Endothelial cell of umbilical vein (primary cell): ENCODE results near the gene NRCAM. TPM values are rescaled to one million over a fixed set of nuclear protein-coding genes. Genes with fewer than 3 reads are reported as not detected.
A peak's percentile ranks its signal among the peaks of the same experiment; 100 is the strongest.

Source experiments
- BruUV-seq: library from RNA; stranded (reverse); fragments of 400-500 nt; replicated peaks from 2 replicates; lab custom pipeline; 2021; lab: Mats Ljungman, UMichigan
- CTCF ChIA-PET: fragments of 300-600, 350-600 bp; sonication (Branson Sonifier 250); formaldehyde crosslinking; loops from one replicate; lab custom pipeline; 2021; ENCODE audit warnings: antibody characterized with exemption, inconsistent platforms; lab: Charles Lee
- POLR2A ChIA-PET: fragments of 300-600, 350-600 bp; sonication (Branson Sonifier 250); formaldehyde crosslinking; loops from one replicate; lab custom pipeline; 2021; ENCODE audit warnings: antibody characterized with exemption, inconsistent platforms; lab: Charles Lee
- DNase-seq: peaks from one replicate; pipeline ENCODE4 v3.0.0-alpha.2; 2011; ENCODE audit warnings: low read depth, low spot score
- FAIRE-seq: peaks from 2 replicates; lab custom pipeline; 2011; peaks lifted over from hg19 to GRCh38; lab: Jason Lieb, UNC
- H2AFZ ChIP-seq: 2 replicates; pipeline ENCODE4 v1.6.0; 2012; ENCODE audit warnings: low read depth, low read length, control low read depth, inconsistent platforms
- H3K27ac ChIP-seq: 2 replicates; pipeline ENCODE4 v1.5.1; 2011; ENCODE audit warnings: low read depth, mild to moderate bottlenecking, control low read depth, low read length, moderate library complexity; ENCODE audit not compliant: insufficient read depth
- H3K27me3 ChIP-seq, 2 experiments: 2 replicates each; pipeline versions ENCODE4 v1.6.0 to v1.6.1; 2011; ENCODE audit warnings: low read length in 2 of 2, mixed read lengths in 1 of 2; ENCODE audit not compliant: control insufficient read depth in 2 of 2, insufficient read depth in 2 of 2
- H3K36me3 ChIP-seq, 2 experiments: 2 replicates in 1 of 2; 3 replicates in 1 of 2; pipeline ENCODE4 v1.5.1; 2011; ENCODE audit warnings: low read length in 2 of 2, mild to moderate bottlenecking in 1 of 2, moderate library complexity in 1 of 2; ENCODE audit not compliant: control insufficient read depth in 2 of 2, insufficient read depth in 2 of 2; ENCODE audit errors: extremely low read depth in 1 of 2
- H3K4me1 ChIP-seq: 3 replicates; pipeline ENCODE4 v1.5.1; 2011; ENCODE audit warnings: mild to moderate bottlenecking, low read length; ENCODE audit not compliant: control insufficient read depth, insufficient read depth; ENCODE audit errors: extremely low read depth
- H3K4me2 ChIP-seq: 2 replicates; pipeline ENCODE4 v1.6.1; 2011; ENCODE audit warnings: low read length, control low read depth, mixed read lengths; ENCODE audit not compliant: insufficient read depth
- H3K4me3 ChIP-seq, 3 experiments: fragments of 200-600 bp in 1 of 3; sonication (generic), shearing (Covaris generic) in 1 of 3; replicated peaks in 1 of 3; 2 replicates each; pipeline ENCODE4 v1.5.1; 2011 to 2016; ENCODE audit warnings: control low read depth in 3 of 3, low read length in 3 of 3, mild to moderate bottlenecking in 2 of 3, inconsistent platforms in 1 of 3, low read depth in 1 of 3, moderate library complexity in 1 of 3; ENCODE audit not compliant: insufficient read depth in 1 of 3
- H3K79me2 ChIP-seq: 2 replicates; pipeline ENCODE4 v1.6.0; 2012; ENCODE audit warnings: low read length, inconsistent platforms; ENCODE audit not compliant: control insufficient read depth, insufficient read depth
- H3K9ac ChIP-seq: replicated peaks from 2 replicates; pipeline ENCODE3; 2011; ENCODE audit warnings: low read length, control low read depth; ENCODE audit not compliant: insufficient read depth; ENCODE audit errors: extremely low read depth
- H3K9me1 ChIP-seq: replicated peaks from 3 replicates; pipeline ENCODE4 v1.6.0; 2011; ENCODE audit warnings: mild to moderate bottlenecking, low read length; ENCODE audit not compliant: control insufficient read depth, insufficient read depth; ENCODE audit errors: extremely low read depth
- H3K9me3 ChIP-seq: replicated peaks from 2 replicates; pipeline ENCODE4 v1.5.1; 2012; ENCODE audit warnings: low read length, inconsistent platforms; ENCODE audit not compliant: control insufficient read depth, insufficient read depth
- H4K20me1 ChIP-seq: replicated peaks from 2 replicates; pipeline ENCODE3; 2011; ENCODE audit warnings: mild to moderate bottlenecking, low read length; ENCODE audit not compliant: control insufficient read depth, insufficient read depth; ENCODE audit errors: extremely low read depth
- CTCF ChIP-seq, 2 donors: IDR thresholded peaks; 1 replicate in 1 of 2; 2 replicates in 1 of 2; pipeline ENCODE4 v1.5.1; 2011; ENCODE audit warnings: low read length in 2 of 2, mild to moderate bottlenecking in 2 of 2, moderate library complexity in 2 of 2, control low read depth in 1 of 2, inconsistent platforms in 1 of 2, low read depth in 1 of 2; ENCODE audit not compliant: insufficient read depth in 1 of 2; ENCODE audit errors: extremely low read depth in 1 of 2
- FOS ChIP-seq: IDR thresholded peaks from 2 replicates; pipeline ENCODE4 v1.6.1; 2011; ENCODE audit warnings: mild to moderate bottlenecking, low read length, moderate library complexity, borderline replicate concordance; ENCODE audit not compliant: insufficient read depth
- MAX ChIP-seq: IDR thresholded peaks from 2 replicates; pipeline ENCODE4 v1.6.1; 2011; ENCODE audit not compliant: insufficient read depth, insufficient read length
- MYC ChIP-seq: IDR thresholded peaks from one replicate; pipeline ENCODE4 v1.6.1; 2011; ENCODE audit warnings: mild to moderate bottlenecking, low read depth, low read length
- POLR2A ChIP-seq: IDR thresholded peaks from 2 replicates; pipeline ENCODE4 v1.6.1; 2012; ENCODE audit warnings: low read depth, mild to moderate bottlenecking, control low read depth, low read length
- POLR2AphosphoS5 ChIP-seq: IDR thresholded peaks from 2 replicates; pipeline ENCODE4 v1.6.1; 2012; ENCODE audit warnings: low read depth, mild to moderate bottlenecking, control low read depth, low read length, moderate library complexity; ENCODE audit not compliant: insufficient read depth
- dilution Hi-C: fragments of 300-500 bp; cut with MboI; formaldehyde crosslinking; loops from one replicate; pipeline ENCODE4 v1.15.0; 2019; ENCODE audit warnings: low sequenced_read_pairs; ENCODE audit not compliant: extremely low pct_ligation_motif_present
- intact Hi-C: fragments of 100-400 bp; cut with micrococcal nuclease; formaldehyde crosslinking; loops from one replicate; pipeline ENCODE4 v1.10.0; 2022
- polyA plus RNA-seq, 4 experiments: library from polyadenylated mRNA; depleted of rRNA in 3 of 4; stranded (reverse) in 3 of 4; unstranded in 1 of 4; fragments of >200 nt; gene quantifications; 2 replicates each; pipeline versions ENCODE4 v1.2.1 to v1.2.3, GENCODE V29; 2011 to 2012; ENCODE audit warnings: missing spikeins in 1 of 4
- total RNA-seq: library from RNA; stranded (reverse); gene quantifications from 2 replicates; pipeline ENCODE4 v1.2.3, GENCODE V29; 2021

NRCAM gene
- total and polyA plus RNA-seq, 2 donors (not counting 3 experiments of a cell fraction or from before 2014, with no cell fraction given) = 26.0 to 47.6 TPM

GRCh38 chr7:108146070-108146842 lies 310.0 kb downstream of the NRCAM start:
- Histone ChIP-seq H3K9me3 (no peaks in the 10 kb centered on the region), H3K4me1 (no peaks in the 10 kb centered on the region), H4K20me1 (no peaks in the 10 kb centered on the region), H2AFZ (no peak overlapping the region), H3K9me1 (no peaks in the 10 kb centered on the region), H3K36me3 (peaks cover 0 to 4% of the 10 kb centered on the region in 2 experiments), H3K9ac (no peak overlapping the region), H3K27ac (no peak overlapping the region), H3K27me3 (no peaks in the 10 kb centered on the region), H3K79me2 (no peaks in the 10 kb centered on the region), H3K4me3 (no peak overlapping the region), H3K4me2 (no peak overlapping the region)
- FAIRE-seq = peak; percentile 81
- intact Hi-C loops = loop anchor here (1.0 to 5.0 kb wide), 7 partner anchors 32 to 404 kb away; partner anchors contain the start of genes CBLL1 and LAMB1
- peak; percentile 69 to 79 for TF ChIP-seq CTCF (IDR thresholded peaks at IDR 0.05; ENCODE audit: extremely low read depth in 1 of 2, insufficient read depth in 1 of 2, low read depth in 1 of 2, low read length in 2 of 2)
- TF ChIP-seq MYC = no peak
- dilution Hi-C loops = loop anchor here (5.0 kb wide), 1 partner anchor 144 kb away; the partner anchor contains the start of gene LAMB1
- CTCF ChIA-PET = interaction anchor here (0.6 to 3.9 kb wide), 51 partner anchors 8 to 403 kb away, joined by 3 to 47 read pairs (median 5); partner anchors contain the start of genes CBLL1, LAMB1 and LAMB4
- no TSS peak for BruUV-seq
- peak; percentile 80 for DNase-seq
- POLR2A ChIA-PET = no interaction called here

- Histone ChIP-seq H4K20me1 (no peaks in the 10 kb centered on the region), H3K27ac (no peak overlapping the region), H3K36me3 (peaks cover 0 to 4% of the 10 kb centered on the region in 2 experiments), H3K9me1 (no peaks in the 10 kb centered on the region), H3K79me2 (no peaks in the 10 kb centered on the region), H3K4me3 (no peak overlapping the region), H3K27me3 (no peaks in the 10 kb centered on the region), H3K4me2 (no peak overlapping the region), H3K9me3 (no peaks in the 10 kb centered on the region), H3K9ac (no peak overlapping the region), H2AFZ (no peak overlapping the region), H3K4me1 (no peaks in the 10 kb centered on the region)
- TF ChIP-seq MYC (no peak), CTCF (IDR thresholded peaks at IDR 0.05; ENCODE audit: extremely low read depth in 1 of 2, insufficient read depth in 1 of 2, low read depth in 1 of 2, low read length in 2 of 2) (no peak), POLR2AphosphoS5 (no peak), FOS (no peak), POLR2A (no peak), MAX (no peak)
- FAIRE-seq (no peak), DNase-seq (no peak)
- POLR2A ChIA-PET = no interaction called here
- CTCF ChIA-PET = interaction anchor here (0.7 to 3.9 kb wide), 33 partner anchors 11 to 352 kb away, joined by 3 to 47 read pairs (median 7); partner anchors contain the start of gene LAMB1
- dilution Hi-C loops = loop anchor here (5.0 kb wide), 1 partner anchor 143 kb away; the partner anchor contains the start of gene LAMB1
- intact Hi-C loops = loop anchor here (5.0 kb wide), 1 partner anchor 403 kb away; the partner anchor contains the start of gene CBLL1
- no TSS peak for BruUV-seq
Observed at GRCh38 chr7:108145401-108145800, 310.8 kb downstream of the NRCAM start.
